Gastrocnemius medialis (tissue), 4 donors: ENCODE results near the gene PRKAR1A.

Source experiments
- POLR2A ChIP-seq, 2 donors: fragments of 450-650 bp; IDR thresholded peaks; one replicate each; pipeline ENCODE4 v1.6.1; 2017; ENCODE audit warnings: antibody characterized with exemption in 2 of 2, mild to moderate bottlenecking in 2 of 2, moderate library complexity in 2 of 2
- TF ChIP-seq, protein P1 (sequence below), 5 experiments: fragments of 450-650 bp in 3 of 5; fragments of 200-600 bp in 2 of 5; sonication (generic) in 2 of 5; IDR thresholded peaks in 4 of 5; conservative IDR thresholded peaks in 1 of 5; 1 replicate in 4 of 5; 2 replicates in 1 of 5; pipeline ENCODE4 v1.5.1; 2016 to 2019; ENCODE audit warnings: antibody characterized with exemption in 5 of 5, mild to moderate bottlenecking in 3 of 5, moderate library complexity in 3 of 5

DNA sequence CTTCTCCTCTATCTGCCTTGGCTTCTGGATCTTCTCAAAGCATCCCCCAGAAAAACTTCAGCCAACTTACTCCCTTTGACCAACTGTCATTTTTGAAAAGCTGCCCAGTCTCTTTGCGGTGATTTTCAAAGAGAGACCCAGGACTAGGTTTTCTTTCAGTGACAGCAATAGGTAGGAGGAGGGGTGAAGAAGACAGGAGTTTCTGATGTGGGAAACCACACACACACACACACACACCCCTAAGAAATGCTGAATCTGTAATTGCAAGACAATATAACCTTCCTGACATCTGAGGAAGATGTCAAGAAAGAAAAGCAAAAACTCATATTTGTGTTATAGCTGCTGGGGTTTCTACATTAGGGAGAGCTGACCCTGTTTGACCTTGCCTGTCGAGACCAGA lies 83.8 kb downstream of the PRKAR1A start:
- TF ChIP-seq, protein P1, sequence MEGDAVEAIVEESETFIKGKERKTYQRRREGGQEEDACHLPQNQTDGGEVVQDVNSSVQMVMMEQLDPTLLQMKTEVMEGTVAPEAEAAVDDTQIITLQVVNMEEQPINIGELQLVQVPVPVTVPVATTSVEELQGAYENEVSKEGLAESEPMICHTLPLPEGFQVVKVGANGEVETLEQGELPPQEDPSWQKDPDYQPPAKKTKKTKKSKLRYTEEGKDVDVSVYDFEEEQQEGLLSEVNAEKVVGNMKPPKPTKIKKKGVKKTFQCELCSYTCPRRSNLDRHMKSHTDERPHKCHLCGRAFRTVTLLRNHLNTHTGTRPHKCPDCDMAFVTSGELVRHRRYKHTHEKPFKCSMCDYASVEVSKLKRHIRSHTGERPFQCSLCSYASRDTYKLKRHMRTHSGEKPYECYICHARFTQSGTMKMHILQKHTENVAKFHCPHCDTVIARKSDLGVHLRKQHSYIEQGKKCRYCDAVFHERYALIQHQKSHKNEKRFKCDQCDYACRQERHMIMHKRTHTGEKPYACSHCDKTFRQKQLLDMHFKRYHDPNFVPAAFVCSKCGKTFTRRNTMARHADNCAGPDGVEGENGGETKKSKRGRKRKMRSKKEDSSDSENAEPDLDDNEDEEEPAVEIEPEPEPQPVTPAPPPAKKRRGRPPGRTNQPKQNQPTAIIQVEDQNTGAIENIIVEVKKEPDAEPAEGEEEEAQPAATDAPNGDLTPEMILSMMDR (IDR thresholded peaks at IDR 0.05 in 4 of 5, conservative IDR thresholded peaks at IDR 0.05 in 1 of 5): no peak
- no peak for TF ChIP-seq POLR2A (IDR thresholded peaks at IDR 0.05)
